Right atrium auricular region (tissue), 2 donors: ENCODE measurements around the gene C19orf47. TPM values are rescaled to one million over a fixed set of nuclear protein-coding genes. Genes with fewer than 3 reads are reported as not detected.

Experiments used
- DNase-seq: peaks from one replicate; pipeline ENCODE4 v3.0.0-alpha.2; 2019; ENCODE audit warnings: low spot score
- H3K27ac ChIP-seq, 2 donors: fragments of 200-600 bp; sonication (generic); 1 replicate in 1 of 2; 2 replicates in 1 of 2; pipeline ENCODE4 v1.5.1; 2016 to 2019
- H3K27me3 ChIP-seq, 2 donors: fragments of 200-600 bp; sonication (generic); one replicate each; pipeline versions ENCODE4 v1.5.1 to v1.6.0; 2017 to 2019
- H3K36me3 ChIP-seq: fragments of 200-600 bp; sonication (generic); one replicate; pipeline ENCODE4 v1.5.1; 2016
- H3K4me1 ChIP-seq, 2 donors: fragments of 200-600 bp; sonication (generic); one replicate each; pipeline versions ENCODE4 v1.5.1 to v1.6.0; 2017 to 2019
- H3K4me3 ChIP-seq, 2 donors: fragments of 200-600 bp; sonication (generic); 1 replicate in 1 of 2; 2 replicates in 1 of 2; pipeline ENCODE4 v1.5.1; 2017 to 2019; ENCODE audit warnings: mild to moderate bottlenecking in 1 of 2, moderate library complexity in 1 of 2
- H3K9me3 ChIP-seq, 2 donors: fragments of 200-600 bp; sonication (generic); one replicate each; pipeline ENCODE4 v1.5.1; 2019
- CTCF ChIP-seq, 2 donors: fragments of 200-600 bp; sonication (generic); IDR thresholded peaks; one replicate each; pipeline ENCODE4 v1.5.1; 2019; ENCODE audit warnings: antibody characterized with exemption in 2 of 2
- total RNA-seq, 2 donors: library from RNA; depleted of rRNA; stranded (reverse); fragments of >200 nt; gene quantifications; one replicate each; pipeline ENCODE4 v1.1.0, GENCODE V29; 2016

The C19orf47 gene
- total RNA-seq, 2 donors from 2014 or later, result 58.2 to 88.2 TPM

GRCh38 chr19:40317338-40317737, 30.9 kb downstream of the C19orf47 start:
- no peaks in the 10 kb centered on the region for H3K27me3 ChIP-seq
- no peaks in the 10 kb centered on the region for H3K9me3 ChIP-seq
- peaks cover 31% of the 10 kb centered on the region for H3K36me3 ChIP-seq
- no peak overlapping the region for H3K27ac ChIP-seq
- no peak overlapping the region for H3K4me3 ChIP-seq
- DNase-seq, result no peak
- H3K4me1 ChIP-seq, result peaks cover 0 to 7% of the 10 kb centered on the region in 2 donors
- TF ChIP-seq CTCF (IDR thresholded peaks at IDR 0.05), result no peak

GRCh38 chr19:40315812-40316470, 32.3 kb downstream of the C19orf47 start:
- Histone ChIP-seq H3K27ac (no peak overlapping the region), H3K4me1 (peaks cover 0 to 7% of the 10 kb centered on the region in 2 donors), H3K4me3 (no peak overlapping the region), H3K27me3 (no peaks in the 10 kb centered on the region), H3K9me3 (no peaks in the 10 kb centered on the region), H3K36me3 (peaks cover 17% of the 10 kb centered on the region)
- no peak for DNase-seq
- no peak for TF ChIP-seq CTCF (IDR thresholded peaks at IDR 0.05)

GRCh38 chr19:40314656-40315055, 33.5 kb downstream of the C19orf47 start:
- no peak for TF ChIP-seq CTCF (IDR thresholded peaks at IDR 0.05)
- Histone ChIP-seq H3K4me1 (peaks cover 0 to 7% of the 10 kb centered on the region in 2 donors), H3K9me3 (no peaks in the 10 kb centered on the region), H3K36me3 (peaks cover 9% of the 10 kb centered on the region), H3K4me3 (no peak overlapping the region), H3K27ac (no peak overlapping the region), H3K27me3 (no peaks in the 10 kb centered on the region)
- no peak for DNase-seq

GRCh38 chr19:40313229-40313983, 34.8 kb downstream of the C19orf47 start:
- no peaks in the 10 kb centered on the region for H3K9me3 ChIP-seq
- H3K36me3 ChIP-seq, result peaks cover 3% of the 10 kb centered on the region
- no peak for DNase-seq
- H3K27me3 ChIP-seq, result no peaks in the 10 kb centered on the region
- no peak for TF ChIP-seq CTCF (IDR thresholded peaks at IDR 0.05)
- H3K4me3 ChIP-seq, result no peak overlapping the region
- H3K4me1 ChIP-seq, result peaks cover 0 to 7% of the 10 kb centered on the region in 2 donors
- no peak overlapping the region for H3K27ac ChIP-seq

GRCh38 chr19:40312533-40312932, 35.7 kb downstream of the C19orf47 start:
- Histone ChIP-seq H3K4me3 (no peak overlapping the region), H3K4me1 (peaks cover 0 to 7% of the 10 kb centered on the region in 2 donors), H3K36me3 (no peaks in the 10 kb centered on the region), H3K9me3 (no peaks in the 10 kb centered on the region), H3K27ac (no peak overlapping the region), H3K27me3 (no peaks in the 10 kb centered on the region)
- no peak for DNase-seq
- no peak for TF ChIP-seq CTCF (IDR thresholded peaks at IDR 0.05)
